ENCODE data around the gene C2orf81.
"Not testable (repeated sequence)": the region's sequence is repeated elsewhere in the genome, so short reads cannot be mapped to it uniquely, and the experiment has no call there.

The C2orf81 gene

GRCh38 chr2:74421221-74421870 lies at the start of gene C2orf81, which contains the start of gene WDR54:
TSS of gene C2orf81 (minus strand) at chr2:74421619. CDS start at chr2:74421560, 59 bp downstream.
TSS of gene WDR54 (plus strand) at chr2:74421730. CDS start at chr2:74422154, 424 bp downstream.
- peak; percentile 89 for DNase-seq

GRCh38 chr2:74470742-74471141 lies 49.3 kb upstream of the C2orf81 start:
- DNase-seq: not testable (repeated sequence)

- no peak for DNase-seq
Observed at GRCh38 chr2:74464406-74464805, 43.0 kb upstream of the C2orf81 start.

- no peak for DNase-seq
Observed at GRCh38 chr2:74462786-74463105, 41.3 kb upstream of the C2orf81 start.

- DNase-seq: no peak
Observed at GRCh38 chr2:74462054-74462785, 40.8 kb upstream of the C2orf81 start.

- DNase-seq: no peak
Observed at GRCh38 chr2:74461187-74462053, 40.0 kb upstream of the C2orf81 start.

- not testable (repeated sequence) for DNase-seq
Observed at GRCh38 chr2:74460187-74460586, 38.8 kb upstream of the C2orf81 start.

GRCh38 chr2:74459503-74460118 lies 38.2 kb upstream of the C2orf81 start:
- not testable (repeated sequence) for DNase-seq

- DNase-seq: no peak
Observed at GRCh38 chr2:74458938-74459363, 37.5 kb upstream of the C2orf81 start.

- DNase-seq: peak; percentile 98
Observed at GRCh38 chr2:74458132-74458937, 36.9 kb upstream of the C2orf81 start, which contains the start of gene WBP1. TSS of gene WBP1 (plus strand) at chr2:74458438. CDS start at chr2:74458603, 165 bp downstream.

- peak; percentile 63 for DNase-seq
Observed at GRCh38 chr2:74457549-74458131, 36.2 kb upstream of the C2orf81 start.

- DNase-seq: no peak
Observed at GRCh38 chr2:74457129-74457548, 35.7 kb upstream of the C2orf81 start.

- peak; percentile 98 for DNase-seq
Observed at GRCh38 chr2:74454654-74455511, 33.5 kb upstream of the C2orf81 start, which contains the start of gene INO80B. TSS of gene INO80B (plus strand) at chr2:74455087. CDS start at chr2:74455117, 30 bp downstream.

GRCh38 chr2:74450570-74451190 lies 29.3 kb upstream of the C2orf81 start:
- DNase-seq: no peak

GRCh38 chr2:74448771-74449170 lies 27.4 kb upstream of the C2orf81 start:
- no peak for DNase-seq

GRCh38 chr2:74447230-74447999 lies 26.0 kb upstream of the C2orf81 start:
- no peak for DNase-seq

GRCh38 chr2:74444498-74445318 lies 23.3 kb upstream of the C2orf81 start:
- DNase-seq: no peak

Data from activated CD4-positive, alpha-beta T cell treated with anti-CD3 and anti-CD28 coated beads for 1 hour (primary cell).